AG09309 (cell line): ENCODE results near the gene SIVA1.

Experiments used
- DNase-seq: peaks from one replicate; pipeline ENCODE4 v3.0.0-alpha.2; 2010; ENCODE audit warnings: low read depth
- H3K4me3 ChIP-seq: 2 replicates; pipeline ENCODE4 v1.5.1; 2011; ENCODE audit warnings: mild to moderate bottlenecking, low read depth, low read length, moderate library complexity; ENCODE audit not compliant: control insufficient read depth
- TF ChIP-seq, protein P1 (sequence below): IDR thresholded peaks from 2 replicates; pipeline ENCODE4 v1.5.1; 2011; ENCODE audit warnings: mild to moderate bottlenecking, low read depth, low read length, inconsistent platforms; ENCODE audit not compliant: insufficient read depth, control insufficient read depth; ENCODE audit errors: missing control alignments

The SIVA1 gene

DNA sequence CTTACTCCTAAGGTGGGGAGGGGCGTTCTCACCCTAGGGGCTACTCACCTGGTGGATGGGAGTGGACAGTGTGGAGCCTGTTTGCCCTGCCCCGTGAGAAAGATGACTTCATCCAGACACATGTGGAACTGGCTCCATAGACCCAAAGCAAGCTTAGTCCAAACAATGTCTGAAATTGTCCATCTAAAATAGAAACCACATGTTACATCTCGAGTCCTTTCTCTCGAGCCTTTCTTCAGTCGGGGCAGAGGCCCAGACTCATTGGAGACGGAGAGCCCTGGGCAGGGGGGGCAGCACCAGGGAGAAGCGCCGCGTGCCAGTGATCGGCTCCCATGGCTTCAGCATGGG is 4.3 kb downstream of the SIVA1 start:
- TF ChIP-seq, protein P1, sequence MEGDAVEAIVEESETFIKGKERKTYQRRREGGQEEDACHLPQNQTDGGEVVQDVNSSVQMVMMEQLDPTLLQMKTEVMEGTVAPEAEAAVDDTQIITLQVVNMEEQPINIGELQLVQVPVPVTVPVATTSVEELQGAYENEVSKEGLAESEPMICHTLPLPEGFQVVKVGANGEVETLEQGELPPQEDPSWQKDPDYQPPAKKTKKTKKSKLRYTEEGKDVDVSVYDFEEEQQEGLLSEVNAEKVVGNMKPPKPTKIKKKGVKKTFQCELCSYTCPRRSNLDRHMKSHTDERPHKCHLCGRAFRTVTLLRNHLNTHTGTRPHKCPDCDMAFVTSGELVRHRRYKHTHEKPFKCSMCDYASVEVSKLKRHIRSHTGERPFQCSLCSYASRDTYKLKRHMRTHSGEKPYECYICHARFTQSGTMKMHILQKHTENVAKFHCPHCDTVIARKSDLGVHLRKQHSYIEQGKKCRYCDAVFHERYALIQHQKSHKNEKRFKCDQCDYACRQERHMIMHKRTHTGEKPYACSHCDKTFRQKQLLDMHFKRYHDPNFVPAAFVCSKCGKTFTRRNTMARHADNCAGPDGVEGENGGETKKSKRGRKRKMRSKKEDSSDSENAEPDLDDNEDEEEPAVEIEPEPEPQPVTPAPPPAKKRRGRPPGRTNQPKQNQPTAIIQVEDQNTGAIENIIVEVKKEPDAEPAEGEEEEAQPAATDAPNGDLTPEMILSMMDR, result no peak
- no peak for DNase-seq
- no peak overlapping the region for H3K4me3 ChIP-seq

GRCh38 chr14:104757681-104758392 is 4.9 kb downstream of the SIVA1 start:
- TF ChIP-seq, protein P1, result no peak
- DNase-seq, result no peak
- no peak overlapping the region for H3K4me3 ChIP-seq

GRCh38 chr14:104758981-104759969 is 6.3 kb downstream of the SIVA1 start:
- DNase-seq, result no peak
- TF ChIP-seq, protein P1, result no peak
- H3K4me3 ChIP-seq, result no peak overlapping the region

- no peak overlapping the region for H3K4me3 ChIP-seq
- TF ChIP-seq, protein P1, result no peak
- no peak for DNase-seq
Observed at GRCh38 chr14:104765517-104765916, 12.6 kb downstream of the SIVA1 start.

DNA sequence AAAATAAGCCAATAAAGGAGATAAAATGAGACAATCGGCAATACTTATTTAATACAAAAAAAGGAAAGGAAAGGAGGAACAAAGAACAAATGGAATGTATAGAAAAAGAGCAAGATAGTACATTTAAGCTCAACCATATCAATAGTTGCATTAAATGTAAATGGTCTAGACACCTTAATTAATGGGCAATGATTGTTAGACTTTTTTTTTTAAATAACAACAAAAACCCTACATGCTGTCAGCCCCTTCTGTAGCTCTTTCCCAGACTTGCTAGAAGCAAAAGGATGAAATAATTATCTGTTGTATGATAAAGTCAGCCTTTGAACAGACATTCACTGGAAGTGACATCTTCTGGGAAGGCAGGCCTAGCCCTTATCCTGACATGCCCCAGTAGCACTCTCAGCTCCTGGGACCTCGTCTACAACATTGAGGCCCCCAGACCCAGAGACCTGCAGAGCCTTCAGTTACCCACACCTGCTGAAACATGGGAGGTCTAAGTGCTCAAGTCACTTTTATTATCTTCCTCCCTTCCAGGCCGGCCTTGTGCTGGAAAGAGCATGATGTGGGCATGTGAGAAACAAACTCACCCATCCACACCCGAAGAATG is 13.4 kb downstream of the SIVA1 start:
- TF ChIP-seq, protein P1, result no peak
- no peak for DNase-seq
- no peak overlapping the region for H3K4me3 ChIP-seq

DNA sequence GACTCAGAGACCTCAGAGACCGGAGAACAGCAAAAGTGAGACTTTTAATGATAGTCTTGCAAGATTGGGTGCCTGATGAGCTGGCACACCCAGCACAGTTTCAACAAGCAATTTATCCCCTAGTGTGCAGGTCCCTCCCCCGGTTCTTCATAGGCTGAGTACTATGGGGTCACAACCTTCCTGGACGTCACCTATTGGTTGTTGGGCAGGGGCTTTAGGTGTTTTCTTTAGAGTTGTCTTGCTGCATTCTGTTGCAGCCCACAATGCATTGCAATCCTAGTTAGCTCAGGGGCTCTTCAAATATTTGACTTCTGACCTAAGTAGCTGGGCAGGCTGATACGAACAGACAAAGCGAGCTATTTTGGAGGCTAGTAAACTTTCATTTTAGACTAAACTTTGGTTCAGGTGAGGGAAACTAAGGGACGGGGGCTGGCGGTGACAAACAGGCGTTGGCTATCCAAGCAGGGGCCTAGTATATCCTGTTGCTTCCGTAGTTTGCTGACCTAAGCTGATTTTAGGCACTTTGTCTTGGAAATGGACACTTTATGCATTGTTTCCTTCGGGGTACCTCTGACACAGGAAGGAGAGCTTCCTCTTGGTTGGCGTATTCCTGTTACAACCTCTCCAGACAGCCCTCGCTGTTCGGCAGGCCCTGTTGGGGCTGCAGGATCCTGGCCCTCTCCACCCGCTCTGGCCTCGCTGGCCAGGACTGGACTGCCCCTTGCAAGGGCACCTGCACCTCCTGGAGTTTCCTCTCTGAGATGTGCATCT is 14.1 kb downstream of the SIVA1 start:
- no peak for DNase-seq
- H3K4me3 ChIP-seq, result no peak overlapping the region
- TF ChIP-seq, protein P1, result no peak
